ENCODE results near the gene IL17RB.

Gene IL17RB

GRCh38 chr3:53833700-53834099 is 12.7 kb upstream of the IL17RB start:
- no peak for DNase-seq

GRCh38 chr3:53834429-53835095 is 11.8 kb upstream of the IL17RB start:
- DNase-seq = no peak

- DNase-seq = no peak
Observed at GRCh38 chr3:53835257-53835656, 11.1 kb upstream of the IL17RB start.

GRCh38 chr3:53836084-53836872 is 10.1 kb upstream of the IL17RB start:
- no peak for DNase-seq

GRCh38 chr3:53837331-53837730 is 9.0 kb upstream of the IL17RB start:
- no peak for DNase-seq

GRCh38 chr3:53841296-53841695 is 5.1 kb upstream of the IL17RB start:
- no peak for DNase-seq

GRCh38 chr3:53842436-53843194 is 3.8 kb upstream of the IL17RB start:
- DNase-seq = no peak

GRCh38 chr3:53843195-53844177 is 2.9 kb upstream of the IL17RB start:
- no peak for DNase-seq

GRCh38 chr3:53844262-53845102 is 1.9 kb upstream of the IL17RB start:
- no peak for DNase-seq

GRCh38 chr3:53845103-53845880 is 1.1 kb upstream of the IL17RB start:
- no peak for DNase-seq

GRCh38 chr3:53845881-53846133 is 561 bp upstream of the IL17RB start:
- no peak for DNase-seq

GRCh38 chr3:53846851-53847155 is 435 bp downstream of the IL17RB start:
- no peak for DNase-seq

GRCh38 chr3:53849916-53850315 is 3.5 kb downstream of the IL17RB start:
- no peak for DNase-seq

GRCh38 chr3:53850895-53851294 is 4.5 kb downstream of the IL17RB start:
- no peak for DNase-seq

- DNase-seq = no peak
Observed at GRCh38 chr3:53856964-53857363, 10.6 kb downstream of the IL17RB start.

GRCh38 chr3:53858096-53858741 is 11.9 kb downstream of the IL17RB start:
- DNase-seq = no peak

GRCh38 chr3:53859178-53859577 is 12.8 kb downstream of the IL17RB start:
- no peak for DNase-seq

- no peak for DNase-seq
Observed at GRCh38 chr3:53860196-53860595, 13.8 kb downstream of the IL17RB start.

GRCh38 chr3:53862241-53862640 is 15.9 kb downstream of the IL17RB start:
- DNase-seq = no peak

GRCh38 chr3:53863145-53863544 is 16.8 kb downstream of the IL17RB start:
- no peak for DNase-seq
